CD4-positive, alpha-beta T cell (primary cell): ENCODE measurements around the gene LGALS4. TPM values are rescaled to one million over a fixed set of nuclear protein-coding genes. Genes with fewer than 3 reads are reported as not detected.
"Not testable (repeated sequence)": the region's sequence is repeated elsewhere in the genome, so short reads cannot be mapped to it uniquely, and the experiment has no call there.

Experiments used
- ATAC-seq: fragments of 200-7000 bp; cut with Tn5 transposase; one replicate; pipeline ENCODE4 v1.10.0; 2022; ENCODE audit warnings: mild to moderate bottlenecking; ENCODE audit not compliant: poor library complexity
- CTCF ChIA-PET: fragments of 350-600 bp; sonication (Branson Sonifier 250); formaldehyde crosslinking; loops from one replicate; lab custom pipeline; 2021; ENCODE audit warnings: antibody characterized with exemption, inconsistent platforms; lab: Charles Lee
- POLR2A ChIA-PET: fragments of 350-600 bp; sonication (Branson Sonifier 250); formaldehyde crosslinking; loops from one replicate; lab custom pipeline; 2021; ENCODE audit warnings: antibody characterized with exemption, inconsistent platforms; lab: Charles Lee
- DNase-seq, 14 experiments: peaks; one replicate each; pipeline ENCODE4 v3.0.0-alpha.2; 2013 to 2020; ENCODE audit warnings: mixed read lengths in 2 of 14
- H3K27ac ChIP-seq, 2 donors: one replicate each; pipeline versions ENCODE4 v1.5.1 to v1.7.0; 2013; ENCODE audit warnings: low read length in 2 of 2, low read depth in 1 of 2, mild to moderate bottlenecking in 1 of 2
- H3K27me3 ChIP-seq, 2 experiments: 1 replicate in 1 of 2; 2 replicates in 1 of 2; pipeline versions ENCODE4 v1.6.1 to v1.7.0; 2013; ENCODE audit warnings: low read length in 2 of 2, control low read depth in 1 of 2, mild to moderate bottlenecking in 1 of 2, moderate library complexity in 1 of 2; ENCODE audit not compliant: insufficient read depth in 2 of 2, control insufficient read depth in 1 of 2
- H3K36me3 ChIP-seq: one replicate; pipeline ENCODE4 v1.6.1; 2013; ENCODE audit warnings: low read length, control low read depth; ENCODE audit not compliant: insufficient read depth
- H3K4me1 ChIP-seq: one replicate; pipeline ENCODE4 v1.6.1; 2013; ENCODE audit warnings: low read length, control low read depth; ENCODE audit not compliant: insufficient read depth
- H3K4me3 ChIP-seq: one replicate; pipeline ENCODE4 v1.5.1; 2013; ENCODE audit warnings: mild to moderate bottlenecking, low read length, moderate library complexity
- H3K9me3 ChIP-seq, 2 experiments: 1 replicate in 1 of 2; 2 replicates in 1 of 2; pipeline versions ENCODE4 v1.6.1 to v1.7.0; 2013; ENCODE audit warnings: low read length in 2 of 2, mild to moderate bottlenecking in 2 of 2, control low read depth in 1 of 2, moderate library complexity in 1 of 2; ENCODE audit not compliant: control insufficient read depth in 1 of 2, insufficient read depth in 1 of 2
- H3K27ac Mint-ChIP-seq: one replicate; pipeline ENCODE4 v1.8.0; 2020; ENCODE audit warnings: mixed read lengths
- H3K27me3 Mint-ChIP-seq: one replicate; pipeline ENCODE4 v1.8.0; 2021; ENCODE audit warnings: mixed read lengths
- H3K36me3 Mint-ChIP-seq: one replicate; pipeline ENCODE4 v1.8.0; 2021; ENCODE audit warnings: low read depth, mixed read lengths
- H3K4me1 Mint-ChIP-seq: one replicate; pipeline ENCODE4 v1.8.0; 2021; ENCODE audit warnings: low read depth, mixed read lengths
- H3K4me3 Mint-ChIP-seq: one replicate; pipeline ENCODE4 v1.8.0; 2020; ENCODE audit warnings: mild to moderate bottlenecking, mixed read lengths
- H3K9me3 Mint-ChIP-seq: one replicate; pipeline ENCODE4 v1.8.0; 2020; ENCODE audit warnings: mixed read lengths
- intact Hi-C, 2 experiments: fragments of 100-400 bp; cut with DNase I in 1 of 2; cut with micrococcal nuclease in 1 of 2; formaldehyde crosslinking; loops; one replicate each; pipeline versions ENCODE4 v1.15.1 to v1.9.0; 2023 to 2025; cut with DNase I, micrococcal nuclease
- total RNA-seq, 174 experiments: library from RNA in 2 of 174; stranded (reverse) in 2 of 174; gene quantifications; one replicate each; pipeline ENCODE4 v1.2.3 and lab custom pipeline; 2021 to 2026
- TF ChIP-seq, protein P1 (sequence below): fragments of 200-600 bp; IDR thresholded peaks from one replicate; pipeline ENCODE4 v1.8.0; 2022; ENCODE audit warnings: antibody characterized with exemption, mild to moderate bottlenecking

Gene LGALS4
- total RNA-seq, 2 experiments from 2014 or later: 2.3 to 3.1 TPM

DNA sequence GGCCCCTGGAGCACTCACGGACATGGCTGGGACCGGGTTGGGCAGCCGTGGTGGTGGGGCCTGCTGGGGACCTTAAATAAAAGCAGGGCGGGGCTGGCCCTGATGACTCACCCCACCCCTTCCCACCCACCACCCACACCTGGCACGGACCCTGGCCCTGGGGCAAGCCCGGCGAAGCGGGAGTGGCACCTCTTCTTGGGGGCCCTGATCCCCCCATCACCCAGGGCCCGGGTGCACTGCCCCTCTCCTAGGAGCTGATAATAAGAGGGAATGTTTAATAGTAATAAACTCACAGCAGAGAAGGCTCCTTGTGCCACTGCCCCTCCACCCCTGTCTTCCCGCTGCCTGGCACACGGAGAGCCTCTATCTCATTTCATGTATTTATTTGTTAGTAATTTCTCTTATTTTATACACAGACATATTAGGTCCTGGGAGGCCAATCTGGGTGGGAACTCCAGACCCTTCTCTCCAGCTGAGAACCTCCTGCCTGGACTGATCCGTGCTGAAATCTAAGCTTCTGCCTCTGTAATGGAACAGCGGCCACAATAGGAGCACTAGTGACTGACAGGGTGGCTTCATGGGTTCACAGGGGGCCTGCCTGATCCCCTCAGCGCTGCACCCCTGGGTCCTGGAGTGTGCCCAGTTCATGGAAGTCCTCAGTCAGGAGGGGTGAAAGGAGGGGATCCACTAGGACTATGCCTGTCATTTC is 39.1 kb downstream of the LGALS4 start, which contains the start of gene LGALS7:
Gene LGALS7 (minus strand): TSS at position 49 of the 709 bp plus-strand sequence. CDS start 25 bp downstream, at position 24.
- Mint-ChIP-seq H3K27me3 (no peaks in the 10 kb centered on the region), H3K36me3 (no peaks in the 10 kb centered on the region), H3K9me3 (no peaks in the 10 kb centered on the region), H3K4me3 (peak within 1 kb of the TSS; percentile 30), H3K4me1 (peaks cover 7% of the 10 kb centered on the region), H3K27ac (no peak within 1 kb of the TSS)
- no peaks in the 10 kb centered on the region for H3K9me3 ChIP-seq
- no peak within 1 kb of the TSS for H3K4me3 ChIP-seq
- ATAC-seq: no peak
- ChIA-PET POLR2A (no interaction called here), CTCF (no interaction called here)
- peaks cover 14% of the 10 kb centered on the region for H3K4me1 ChIP-seq
- TF ChIP-seq, protein P1, sequence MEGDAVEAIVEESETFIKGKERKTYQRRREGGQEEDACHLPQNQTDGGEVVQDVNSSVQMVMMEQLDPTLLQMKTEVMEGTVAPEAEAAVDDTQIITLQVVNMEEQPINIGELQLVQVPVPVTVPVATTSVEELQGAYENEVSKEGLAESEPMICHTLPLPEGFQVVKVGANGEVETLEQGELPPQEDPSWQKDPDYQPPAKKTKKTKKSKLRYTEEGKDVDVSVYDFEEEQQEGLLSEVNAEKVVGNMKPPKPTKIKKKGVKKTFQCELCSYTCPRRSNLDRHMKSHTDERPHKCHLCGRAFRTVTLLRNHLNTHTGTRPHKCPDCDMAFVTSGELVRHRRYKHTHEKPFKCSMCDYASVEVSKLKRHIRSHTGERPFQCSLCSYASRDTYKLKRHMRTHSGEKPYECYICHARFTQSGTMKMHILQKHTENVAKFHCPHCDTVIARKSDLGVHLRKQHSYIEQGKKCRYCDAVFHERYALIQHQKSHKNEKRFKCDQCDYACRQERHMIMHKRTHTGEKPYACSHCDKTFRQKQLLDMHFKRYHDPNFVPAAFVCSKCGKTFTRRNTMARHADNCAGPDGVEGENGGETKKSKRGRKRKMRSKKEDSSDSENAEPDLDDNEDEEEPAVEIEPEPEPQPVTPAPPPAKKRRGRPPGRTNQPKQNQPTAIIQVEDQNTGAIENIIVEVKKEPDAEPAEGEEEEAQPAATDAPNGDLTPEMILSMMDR: no peak
- no peak within 1 kb of the TSS for H3K27ac ChIP-seq
- no peaks in the 10 kb centered on the region for H3K27me3 ChIP-seq
- DNase-seq: no peak
- H3K36me3 ChIP-seq: no peaks in the 10 kb centered on the region
- intact Hi-C loops: loop anchor here in 1 of 2 experiments (2.0 kb wide), 1 partner anchor 21 kb away; no protein-coding TSS in a partner anchor

DNA sequence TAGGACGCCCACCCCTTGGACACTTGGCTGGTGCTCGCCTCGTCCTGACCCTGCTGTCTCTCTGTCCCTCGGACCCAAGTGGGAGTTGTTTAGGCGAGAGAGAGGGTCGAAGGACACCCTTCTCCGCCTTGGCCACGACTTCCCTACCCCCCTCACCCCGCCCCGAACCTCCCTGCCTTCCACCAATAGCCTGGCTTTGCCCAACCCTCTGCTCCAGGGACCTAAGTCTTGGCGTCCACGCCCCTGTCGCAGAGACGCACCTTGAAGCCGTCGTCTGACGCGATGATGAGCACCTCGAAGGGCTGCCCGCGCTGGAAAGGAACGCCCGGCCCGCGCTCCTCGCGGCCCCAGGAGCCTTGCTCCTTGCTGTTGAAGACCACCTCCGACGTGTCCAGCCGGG is 41.2 kb downstream of the LGALS4 start:
- H3K9me3 Mint-ChIP-seq, ATAC-seq, CTCF ChIA-PET, H3K27me3 Mint-ChIP-seq, H3K4me1 Mint-ChIP-seq, DNase-seq, H3K4me3 ChIP-seq, H3K4me3 Mint-ChIP-seq, H3K27ac ChIP-seq, intact Hi-C loops, H3K36me3 ChIP-seq, H3K27ac Mint-ChIP-seq, H3K9me3 ChIP-seq, H3K36me3 Mint-ChIP-seq, POLR2A ChIA-PET, H3K27me3 ChIP-seq: not testable (repeated sequence)
- peaks cover 14% of the 10 kb centered on the region for H3K4me1 ChIP-seq

DNA sequence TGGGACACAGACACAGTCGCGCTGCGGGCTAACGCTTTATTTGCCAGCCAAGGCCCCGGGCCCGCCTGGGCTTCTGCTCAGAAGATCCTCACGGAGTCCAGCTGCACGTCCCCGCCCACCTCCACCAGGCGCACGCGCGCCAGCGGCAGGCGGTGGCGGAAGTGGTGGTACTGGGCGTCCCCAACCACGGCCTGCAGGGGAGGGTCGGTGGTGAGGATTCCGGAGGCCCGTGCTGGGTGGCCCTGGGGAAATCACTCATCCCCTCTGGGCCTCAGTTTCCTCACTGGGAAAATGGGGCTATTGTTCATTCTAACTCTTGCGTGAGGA is 41.8 kb downstream of the LGALS4 start:
- H3K36me3 Mint-ChIP-seq, H3K4me3 ChIP-seq, CTCF ChIA-PET, H3K9me3 ChIP-seq, POLR2A ChIA-PET, H3K27me3 Mint-ChIP-seq, H3K9me3 Mint-ChIP-seq, H3K4me1 Mint-ChIP-seq, H3K4me3 Mint-ChIP-seq, H3K36me3 ChIP-seq, H3K27ac Mint-ChIP-seq, DNase-seq, intact Hi-C loops, H3K27ac ChIP-seq, H3K27me3 ChIP-seq: not testable (repeated sequence)
- ATAC-seq: peak; percentile 70
- peaks cover 14% of the 10 kb centered on the region for H3K4me1 ChIP-seq

DNA sequence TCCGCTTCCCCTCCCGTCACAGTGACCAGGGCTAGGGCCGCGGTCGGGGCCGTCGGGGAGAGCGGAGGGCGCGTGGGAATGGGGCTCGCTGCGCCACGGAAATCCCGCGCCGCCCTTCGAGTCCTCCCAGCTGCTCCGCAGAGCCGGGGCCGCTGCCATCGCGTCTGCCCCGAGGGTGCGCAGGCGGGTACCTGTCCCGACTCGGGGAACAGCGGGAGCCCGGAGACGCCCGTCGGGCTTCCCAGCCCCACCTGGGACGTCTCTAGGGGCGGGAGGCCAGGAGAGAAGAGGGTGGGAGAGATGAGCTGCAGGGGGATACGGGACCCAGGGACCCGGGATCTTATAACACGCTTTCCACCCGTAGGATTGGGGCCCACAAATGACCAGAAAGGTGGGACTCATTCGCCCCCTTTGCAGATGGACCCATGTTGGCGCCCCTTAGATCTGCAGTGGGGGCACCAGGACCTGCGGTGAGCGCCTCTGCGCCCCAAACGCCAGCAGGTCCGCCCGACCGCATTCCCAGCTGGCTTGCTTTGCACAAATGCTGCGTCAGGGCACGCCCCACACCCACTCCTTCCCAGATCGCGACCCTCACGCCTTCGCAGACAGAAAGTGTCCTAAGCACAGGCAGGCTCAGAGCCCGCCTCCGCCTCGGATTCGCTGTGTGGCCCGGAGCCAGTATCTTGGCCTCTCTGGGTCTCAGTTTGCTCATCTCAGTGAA is 42.4 kb downstream of the LGALS4 start:
- ChIA-PET POLR2A (interaction anchor here (0.6 to 1.7 kb wide), 16 partner anchors 9 to 367 kb away, joined by 4 to 20 read pairs (median 6); partner anchors contain the start of genes ECH1, EIF3K, FAM98C and HNRNPL), CTCF (interaction anchor here (0.7 to 2.0 kb wide), 18 partner anchors 10 to 367 kb away, joined by 3 to 17 read pairs (median 5); partner anchors contain the start of genes ECH1, FAM98C, MRPS12 and NFKBIB)
- Histone ChIP-seq H3K4me3 (peak overlapping the region; percentile 48), H3K4me1 (peaks cover 14% of the 10 kb centered on the region)
- H3K27ac ChIP-seq, H3K9me3 ChIP-seq, DNase-seq, H3K36me3 ChIP-seq, H3K4me1 Mint-ChIP-seq, H3K4me3 Mint-ChIP-seq, H3K27ac Mint-ChIP-seq, H3K9me3 Mint-ChIP-seq, H3K27me3 ChIP-seq, intact Hi-C loops, H3K27me3 Mint-ChIP-seq, H3K36me3 Mint-ChIP-seq: not testable (repeated sequence)
- peak; percentile 21 for ATAC-seq
